ENCODE results near the gene MYO6.

DNA sequence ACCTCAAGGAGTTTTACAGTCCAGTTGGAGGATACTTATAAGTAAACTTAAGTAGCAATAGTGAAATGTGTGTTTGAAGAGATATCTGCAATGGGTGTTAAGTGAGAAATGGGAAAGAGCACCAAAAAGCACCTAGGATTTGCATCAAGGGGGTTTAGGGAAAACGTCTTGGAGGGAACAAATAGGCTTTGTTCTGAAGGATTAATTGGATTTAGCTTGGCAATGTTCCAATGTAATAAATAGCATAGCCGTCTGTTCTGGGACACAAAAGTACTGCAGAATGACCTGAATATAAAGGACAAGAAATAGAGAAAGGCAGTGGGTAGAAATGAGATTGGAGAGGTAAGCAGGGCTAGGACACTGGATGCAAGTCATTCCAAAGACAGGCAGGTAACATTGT, 2.8 kb upstream of the MYO6 start:
- no peak for TF ChIP-seq POLR2AphosphoS5 (IDR thresholded peaks at IDR 0.05; ENCODE audit: borderline replicate concordance, low read depth, low read length)
- TF ChIP-seq EZH2 (IDR thresholded peaks at IDR 0.05): no peak

All from SK-N-MC (cell line).